NCI-H460 (cell line): ENCODE data around the gene TMCO6. TPM values are rescaled to one million over a fixed set of nuclear protein-coding genes. Genes with fewer than 3 reads are reported as not detected.

Experiments
- DNase-seq: peaks from one replicate; pipeline ENCODE4 v3.0.0-alpha.2; 2016; ENCODE audit warnings: low read depth; ENCODE audit errors: extremely low read depth
- total RNA-seq: library from RNA; depleted of rRNA; stranded (reverse); fragments of >200 nt; shearing (Covaris generic); gene quantifications from 2 replicates; pipeline ENCODE4 v1.2.3, GENCODE V29; 2014; rRNA removed

Gene TMCO6
- total RNA-seq, 1 experiment from 2014 or later = 13.8 TPM

DNA sequence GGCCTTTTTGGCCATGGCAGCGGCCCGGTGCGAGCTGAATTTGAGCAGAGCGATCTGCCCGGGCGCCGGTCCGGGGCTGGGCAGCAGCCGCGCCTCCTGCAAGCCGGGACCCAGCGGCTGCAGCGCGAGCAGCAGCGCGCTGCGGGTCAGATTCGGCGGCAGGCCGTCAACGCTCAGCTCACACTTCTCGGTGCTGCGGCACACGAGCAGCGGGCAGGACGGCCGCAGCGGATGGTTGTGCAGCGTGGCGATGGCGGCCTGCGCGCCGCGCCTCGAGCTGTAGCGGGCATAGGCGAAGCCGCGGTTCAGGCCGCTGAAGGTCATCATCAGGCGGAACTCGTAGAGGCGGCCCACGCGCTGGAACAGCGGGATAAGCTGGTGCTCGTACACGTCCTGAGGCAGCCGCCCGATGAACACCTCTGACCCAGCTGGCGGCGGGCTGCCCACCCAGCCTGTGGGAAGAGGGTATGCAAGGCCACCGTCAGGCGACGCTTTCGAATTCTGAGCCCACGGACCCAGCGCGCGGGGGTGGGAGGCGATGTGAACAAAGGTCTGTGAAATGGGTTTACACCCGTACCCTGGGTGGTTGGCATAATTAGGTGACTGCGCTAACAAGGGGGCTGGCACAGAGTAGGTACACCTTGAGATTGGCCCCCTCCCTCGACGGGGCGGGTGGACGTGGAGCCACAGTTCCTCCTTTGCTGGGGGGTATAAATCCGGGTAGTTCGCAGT, 33.4 kb downstream of the TMCO6 start:
- no peak for DNase-seq

DNA sequence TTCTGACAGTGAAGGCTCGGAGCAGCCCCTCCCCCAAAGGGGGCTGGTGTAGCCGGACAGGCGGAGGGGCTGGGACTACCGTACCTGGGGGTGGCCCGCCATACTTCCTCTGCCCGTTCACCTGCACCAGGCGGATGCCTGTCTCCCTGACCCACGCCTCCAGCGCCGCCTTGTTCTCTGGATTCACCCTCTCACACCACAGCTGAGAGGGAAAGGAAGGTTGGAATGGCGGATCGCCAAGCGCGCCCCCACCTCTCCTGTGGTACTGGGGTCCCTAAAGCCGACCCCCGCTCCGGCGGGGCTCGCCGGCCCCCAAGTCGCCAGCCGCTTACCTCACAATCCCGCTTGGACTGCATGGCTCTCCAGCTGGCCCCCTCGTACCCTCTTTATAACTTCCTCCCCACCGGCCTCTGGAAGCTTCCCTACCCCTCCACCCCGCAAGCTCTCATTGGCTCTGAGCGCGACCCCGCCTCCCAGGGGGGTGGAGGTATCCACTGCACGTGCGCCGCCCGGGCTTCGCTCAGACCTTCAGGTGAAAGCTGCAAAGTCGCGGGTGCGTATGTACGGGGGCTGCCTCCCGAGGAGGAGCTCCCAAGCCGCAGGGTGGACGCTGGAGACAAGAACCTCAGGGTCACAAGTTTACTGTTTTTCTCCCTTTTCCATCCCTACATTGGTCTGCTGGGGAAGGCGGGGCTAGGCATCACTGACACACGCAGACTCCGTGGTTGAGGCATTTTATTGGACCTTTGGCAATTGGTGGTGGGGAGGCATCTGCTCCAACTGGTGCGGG, 34.1 kb downstream of the TMCO6 start, which contains the start of gene DND1:
Gene DND1 (minus strand): TSS at position 390 of the 790 bp plus-strand sequence. CDS start 34 bp downstream, at position 356.
- no peak for DNase-seq

DNA sequence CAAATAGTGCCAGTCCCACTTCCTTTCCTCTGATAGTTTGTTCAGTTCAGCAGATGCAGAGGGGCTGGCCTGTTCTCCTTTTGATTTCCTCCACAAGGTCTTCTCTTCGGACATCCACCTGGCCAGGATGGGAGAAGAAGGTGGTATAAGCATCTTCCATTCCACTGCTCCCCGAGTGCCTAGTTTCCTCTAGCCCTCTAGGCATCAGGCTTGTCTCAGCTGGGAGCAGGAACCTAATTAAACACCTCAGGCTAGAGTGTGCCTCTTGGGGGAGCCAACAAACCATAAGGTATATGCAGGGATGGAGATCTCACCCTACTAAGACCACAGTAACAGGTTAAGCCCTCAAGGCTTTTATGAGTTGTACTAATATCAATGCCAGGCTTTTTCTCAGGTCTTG, 35.0 kb downstream of the TMCO6 start:
- DNase-seq = no peak

DNA sequence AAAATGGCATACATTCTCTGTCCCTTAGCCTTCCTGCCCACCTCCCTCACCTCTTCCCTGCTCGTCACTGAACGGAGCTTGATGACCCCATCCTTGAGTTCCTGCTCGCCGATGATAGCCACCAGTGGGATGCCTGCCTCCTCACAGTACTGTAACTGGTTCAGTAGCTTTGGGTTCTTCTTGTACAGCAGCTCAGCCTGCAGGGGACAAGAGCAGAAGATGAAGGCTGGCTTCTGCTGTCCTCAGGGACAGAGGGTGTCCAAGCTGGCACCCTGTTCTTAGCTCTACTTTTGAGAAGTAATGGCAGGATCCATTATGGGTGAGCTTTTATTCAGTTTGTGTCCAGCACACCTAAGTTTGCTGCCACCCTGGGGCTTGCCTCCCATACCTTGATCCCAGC, 35.4 kb downstream of the TMCO6 start:
- DNase-seq = no peak

DNA sequence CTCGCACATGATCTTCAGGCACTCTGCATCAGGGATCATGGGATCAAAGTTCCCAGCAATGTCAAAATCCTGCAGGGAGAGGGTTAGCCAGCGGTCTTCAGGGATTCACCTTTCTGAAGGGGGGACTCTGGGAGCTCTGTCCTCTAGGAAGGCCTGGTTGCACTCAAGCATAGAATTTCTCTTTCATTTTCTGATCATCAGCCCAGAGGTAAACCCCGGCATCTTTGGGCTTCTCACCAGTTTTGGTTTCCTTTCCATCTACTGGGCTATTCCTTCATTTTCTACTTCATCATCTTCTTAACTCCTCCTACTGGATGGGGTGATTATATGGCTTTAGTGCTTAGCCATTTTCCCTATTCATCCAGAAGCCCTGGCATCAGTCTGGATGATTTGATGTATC, 38.7 kb downstream of the TMCO6 start:
- no peak for DNase-seq

DNA sequence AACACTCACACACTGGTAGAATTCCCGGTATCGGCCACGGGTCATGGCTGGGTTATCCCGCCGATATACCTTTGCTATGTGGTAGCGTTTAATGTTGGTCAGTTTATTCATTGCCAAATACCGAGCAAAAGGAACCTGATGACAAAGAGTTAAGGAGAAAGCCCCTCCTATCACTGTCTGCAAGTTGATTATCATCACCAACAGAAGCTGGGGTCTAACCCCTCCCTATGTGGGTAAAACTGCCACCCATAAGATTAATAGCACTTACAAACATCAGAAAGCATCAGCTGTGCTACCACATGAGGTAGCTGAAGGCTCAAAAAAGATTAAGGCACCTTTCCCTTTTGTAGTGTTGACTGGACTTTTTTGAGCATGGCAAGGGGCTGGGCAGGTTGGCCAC, 39.7 kb downstream of the TMCO6 start:
- DNase-seq = no peak

DNA sequence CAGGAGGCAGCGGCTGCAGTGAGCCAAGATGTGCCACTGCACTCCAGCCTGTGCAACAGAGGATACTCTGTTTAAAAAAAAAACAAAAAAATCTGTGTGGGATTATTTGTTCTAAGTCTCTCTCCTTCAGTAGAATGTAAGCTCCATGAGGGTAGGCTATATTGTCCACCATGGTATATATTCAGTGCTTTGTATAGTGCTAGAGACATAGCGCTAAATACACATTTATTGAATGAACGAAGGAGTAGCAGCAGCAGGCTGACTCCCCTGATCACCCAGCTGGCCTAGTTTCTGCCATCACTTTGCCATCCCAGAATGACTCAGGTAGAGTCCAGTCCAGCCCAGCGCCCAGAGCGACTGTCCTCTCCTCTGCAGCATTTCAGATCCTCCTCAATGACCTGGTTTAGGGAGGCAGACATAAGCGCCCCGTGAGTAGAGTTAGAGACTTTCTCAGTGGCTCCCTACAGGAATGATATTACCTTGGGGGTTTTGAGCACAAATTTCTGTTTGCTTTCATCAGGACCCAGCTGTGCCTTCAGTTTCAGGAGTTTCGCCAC, 51.2 kb downstream of the TMCO6 start:
- DNase-seq = no peak

DNA sequence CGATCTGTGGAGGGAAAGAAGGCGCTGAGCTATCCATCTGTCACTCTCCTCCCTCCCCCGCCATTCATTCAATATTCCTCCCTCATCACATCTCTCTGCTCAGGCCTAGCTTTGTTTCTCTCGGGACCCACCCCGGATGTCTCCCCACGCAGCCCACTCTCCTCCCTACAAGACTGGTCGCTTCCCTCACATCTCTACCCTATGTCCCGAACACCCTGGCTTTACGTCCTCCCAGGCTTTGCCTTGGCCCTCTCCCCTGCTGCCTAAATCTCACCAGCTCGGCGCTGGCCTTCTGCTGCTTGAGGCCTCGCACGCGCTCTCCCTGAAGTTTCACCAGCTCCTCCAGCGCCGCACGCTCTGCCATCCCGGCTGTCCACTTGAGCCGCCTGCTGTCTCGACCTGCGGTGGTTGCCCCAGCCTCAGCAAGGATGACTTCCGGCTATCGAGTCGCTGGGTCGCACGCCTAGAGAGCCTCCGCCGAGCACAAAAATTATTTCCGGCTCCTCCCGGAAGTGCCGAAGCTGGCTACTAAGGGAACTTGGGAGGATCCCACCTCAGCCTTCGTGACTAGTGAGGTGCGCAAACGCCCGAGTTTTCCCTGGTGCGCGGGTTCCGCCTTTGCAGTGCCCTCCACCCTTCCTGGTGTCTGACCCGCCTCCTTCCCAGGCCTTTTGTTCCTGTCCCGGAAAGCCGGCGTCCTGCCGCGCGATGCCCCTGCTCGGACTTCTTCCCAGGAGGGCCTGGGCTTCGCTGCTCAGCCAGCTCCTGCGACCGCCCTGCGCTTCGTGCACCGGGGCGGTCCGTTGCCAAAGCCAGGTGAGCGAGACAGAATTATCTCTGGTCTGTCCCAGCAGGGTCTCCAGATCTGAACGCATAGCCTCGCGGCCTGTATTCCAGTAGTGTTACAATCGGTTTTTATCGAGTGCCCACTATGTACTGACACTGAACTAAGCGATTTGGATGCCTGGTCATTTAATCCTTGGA, 52.0 kb downstream of the TMCO6 start, which contains the start of the genes HARS1 and HARS2:
Gene HARS1 (minus strand): TSS at position 430 of the 984 bp plus-strand sequence. CDS start 66 bp downstream, at position 364.
Gene HARS2 (plus strand): TSS at position 515 of the 984 bp plus-strand sequence. CDS start 194 bp downstream, at position 709.
- peak; percentile 94 for DNase-seq

DNA sequence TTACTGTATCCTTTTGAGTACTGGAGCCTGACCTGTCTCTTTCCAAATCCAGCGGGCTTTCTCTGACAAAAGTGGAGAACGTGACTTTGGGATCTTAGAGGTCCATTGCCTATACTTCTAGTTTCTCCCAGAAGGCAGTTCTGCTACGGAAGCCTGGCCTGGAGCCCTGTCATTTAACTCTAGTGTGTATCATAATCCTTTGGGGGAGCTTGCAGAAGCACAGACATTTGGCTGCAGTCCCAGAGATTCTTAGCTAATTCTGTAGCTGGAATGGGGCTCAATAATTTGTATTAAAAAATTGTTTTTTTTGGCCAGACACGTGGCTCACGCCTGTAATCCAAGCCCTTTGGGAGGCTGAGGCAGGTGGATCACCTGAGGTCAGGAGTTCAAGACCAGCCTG, 55.0 kb downstream of the TMCO6 start:
- DNase-seq = no peak

Other genes with a start within 250 kb of the TMCO6 start
- 47.5 and 59.7 TPM in 2 replicates for gene ANKHD1, start 237.6 kb upstream of the TMCO6 start, total RNA-seq
- 1.4 and 1.7 TPM in 2 replicates for gene EIF4EBP3, start 91.8 kb upstream of the TMCO6 start, total RNA-seq
- 77.8 and 92.2 TPM in 2 replicates for gene SRA1, start 82.0 kb upstream of the TMCO6 start, total RNA-seq
- gene APBB3, start 74.9 kb upstream of the TMCO6 start, total RNA-seq = 9.8 and 12.6 TPM in 2 replicates
- 39.1 and 42.2 TPM in 2 replicates for gene SLC35A4, start 74.6 kb upstream of the TMCO6 start, total RNA-seq
- 2.6 and 2.7 TPM in 2 replicates for gene CD14, start 6.3 kb upstream of the TMCO6 start, total RNA-seq
- 64.3 and 78.9 TPM in 2 replicates for gene NDUFA2, start 8.2 kb downstream of the TMCO6 start, total RNA-seq
- gene IK, start 8.4 kb downstream of the TMCO6 start, total RNA-seq = 114 and 121 TPM in 2 replicates
- gene WDR55, start 25.5 kb downstream of the TMCO6 start, total RNA-seq = 22.9 and 25.1 TPM in 2 replicates
- gene DND1, start 34.1 kb downstream of the TMCO6 start, total RNA-seq = 0.75 and 0.77 TPM in 2 replicates
- 80.8 and 85.3 TPM in 2 replicates for gene HARS1, start 51.9 kb downstream of the TMCO6 start, total RNA-seq
- gene HARS2, start 52.0 kb downstream of the TMCO6 start, total RNA-seq = 34.8 and 39.1 TPM in 2 replicates
- gene ZMAT2, start 61.0 kb downstream of the TMCO6 start, total RNA-seq = 60.1 and 62.5 TPM in 2 replicates
- 0.07 and 0.12 TPM in 2 replicates for gene PCDHA1, start 146.7 kb downstream of the TMCO6 start, total RNA-seq
- not detected in 2 replicates for gene PCDHA2, start 155.4 kb downstream of the TMCO6 start, total RNA-seq
- not detected in 2 replicates for gene PCDHA3, start 161.6 kb downstream of the TMCO6 start, total RNA-seq
- gene PCDHA4, start 167.6 kb downstream of the TMCO6 start, total RNA-seq = 0.09 TPM in 1 of 2 replicates, not detected in the other
- gene PCDHA5, start 182.2 kb downstream of the TMCO6 start, total RNA-seq = not detected in 2 replicates
- not detected in 2 replicates for gene PCDHA6, start 188.5 kb downstream of the TMCO6 start, total RNA-seq
- 0.15 TPM in 1 of 2 replicates, not detected in the other for gene PCDHA7, start 194.8 kb downstream of the TMCO6 start, total RNA-seq
- gene PCDHA8, start 201.7 kb downstream of the TMCO6 start, total RNA-seq = 0.05 TPM in 1 of 2 replicates, not detected in the other
- 0.02 TPM in 1 of 2 replicates, not detected in the other for gene PCDHA9, start 208.9 kb downstream of the TMCO6 start, total RNA-seq
- gene PCDHA10, start 216.4 kb downstream of the TMCO6 start, total RNA-seq = 0.03 and 0.05 TPM in 2 replicates
- not detected in 2 replicates for gene PCDHA11, start 229.5 kb downstream of the TMCO6 start, total RNA-seq
- 4.4 and 5.6 TPM in 2 replicates for gene PCDHA12, start 235.9 kb downstream of the TMCO6 start, total RNA-seq
- gene PCDHA13, start 242.7 kb downstream of the TMCO6 start, total RNA-seq = 1.2 and 1.3 TPM in 2 replicates